Mesothelial cell of epicardium (in vitro differentiated cells): ENCODE data around the gene SRL. TPM values are rescaled to one million over a fixed set of nuclear protein-coding genes. Genes with fewer than 3 reads are reported as not detected.

Experiments
- total RNA-seq: library from RNA; stranded (reverse); gene quantifications from 3 replicates; pipeline ENCODE4 v1.2.1, GENCODE V29; 2021

Gene SRL
- total RNA-seq, 1 donor from 2014 or later = 1.7 TPM

Other genes starting within 250 kb of the SRL start
- gene ADCY9, start 125.6 kb downstream of the SRL start, total RNA-seq = 10.4 to 13.8 TPM (median 13.1 TPM) in 3 replicates
- 28.8 to 33.7 TPM (median 29.5 TPM) in 3 replicates for gene TFAP4, start 30.9 kb upstream of the SRL start, total RNA-seq
- gene GLIS2, start 74.0 kb upstream of the SRL start, total RNA-seq = 78.2 to 80.3 TPM (median 79.6 TPM) in 3 replicates
- gene PAM16, start 109.2 kb upstream of the SRL start, total RNA-seq = 31.8 to 35.6 TPM (median 33.6 TPM) in 3 replicates
- gene VASN, start 129.8 kb upstream of the SRL start, total RNA-seq = 36.7 to 37.6 TPM (median 37.5 TPM) in 3 replicates
- 32.9 to 35.1 TPM (median 34.1 TPM) in 3 replicates for gene CORO7, start 174.5 kb upstream of the SRL start, total RNA-seq
- gene DNAJA3, start 183.8 kb upstream of the SRL start, total RNA-seq = 34.7 to 37.7 TPM (median 35.3 TPM) in 3 replicates
- 55.3 to 59.1 TPM (median 56.0 TPM) in 3 replicates for gene NMRAL1, start 232.5 kb upstream of the SRL start, total RNA-seq
- gene HMOX2, start 234.3 kb upstream of the SRL start, total RNA-seq = 26.3 to 30.9 TPM (median 27.5 TPM) in 3 replicates